ENCODE data around the gene CPLX3.

GRCh38 chr15:74844319-74845207 lies 18.1 kb downstream of the CPLX3 start:
- TF ChIP-seq YY1 (IDR thresholded peaks at IDR 0.05; ENCODE audit: insufficient read depth, insufficient read length) (no peak), SUZ12 (IDR thresholded peaks at IDR 0.05; ENCODE audit: extremely low read depth, insufficient read depth, insufficient read length) (no peak), ZNF274 (IDR thresholded peaks at IDR 0.05; ENCODE audit: low read depth, low read length) (no peak)

Measured in NT2/D1 (cell line).